Transverse colon (tissue), 3 donors: ENCODE data around the gene SEC14L2.

ENCODE experiments used
- EP300 ChIP-seq: sonication (generic); formaldehyde crosslinking; IDR thresholded peaks from one replicate; pipeline ENCODE4 v1.6.1; 2017; ENCODE audit warnings: antibody characterized with exemption, low read depth
- TF ChIP-seq, protein P1 (sequence below), 5 experiments: fragments of 200-600 bp in 3 of 5; fragments of 450-650 bp in 2 of 5; sonication (generic) in 3 of 5; IDR thresholded peaks; 1 replicate in 2 of 5; 2 replicates in 3 of 5; pipeline ENCODE4 v1.5.1; 2016 to 2017; ENCODE audit warnings: antibody characterized with exemption in 5 of 5, inconsistent platforms in 3 of 5, mild to moderate bottlenecking in 2 of 5, moderate library complexity in 1 of 5

DNA sequence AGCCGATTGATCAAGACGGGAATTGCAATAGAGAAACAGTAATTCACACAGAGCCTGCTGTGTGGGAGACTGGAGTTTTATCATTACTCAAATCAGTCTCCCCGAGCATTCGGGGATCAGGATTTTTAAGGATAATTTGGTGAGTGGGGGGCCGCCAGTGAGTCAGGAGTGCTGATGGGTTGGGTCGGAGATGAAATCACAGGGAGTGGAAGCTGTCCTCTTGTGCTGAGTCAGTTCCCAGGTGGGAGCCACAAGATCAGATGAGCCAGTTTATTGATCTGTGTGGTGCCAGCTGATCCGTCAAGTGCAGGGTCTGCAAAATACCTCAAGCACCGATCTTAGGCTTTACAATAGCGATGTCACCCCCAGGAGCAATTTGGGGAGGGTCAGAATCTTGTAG is 44.3 kb downstream of the SEC14L2 start:
- TF ChIP-seq, protein P1, sequence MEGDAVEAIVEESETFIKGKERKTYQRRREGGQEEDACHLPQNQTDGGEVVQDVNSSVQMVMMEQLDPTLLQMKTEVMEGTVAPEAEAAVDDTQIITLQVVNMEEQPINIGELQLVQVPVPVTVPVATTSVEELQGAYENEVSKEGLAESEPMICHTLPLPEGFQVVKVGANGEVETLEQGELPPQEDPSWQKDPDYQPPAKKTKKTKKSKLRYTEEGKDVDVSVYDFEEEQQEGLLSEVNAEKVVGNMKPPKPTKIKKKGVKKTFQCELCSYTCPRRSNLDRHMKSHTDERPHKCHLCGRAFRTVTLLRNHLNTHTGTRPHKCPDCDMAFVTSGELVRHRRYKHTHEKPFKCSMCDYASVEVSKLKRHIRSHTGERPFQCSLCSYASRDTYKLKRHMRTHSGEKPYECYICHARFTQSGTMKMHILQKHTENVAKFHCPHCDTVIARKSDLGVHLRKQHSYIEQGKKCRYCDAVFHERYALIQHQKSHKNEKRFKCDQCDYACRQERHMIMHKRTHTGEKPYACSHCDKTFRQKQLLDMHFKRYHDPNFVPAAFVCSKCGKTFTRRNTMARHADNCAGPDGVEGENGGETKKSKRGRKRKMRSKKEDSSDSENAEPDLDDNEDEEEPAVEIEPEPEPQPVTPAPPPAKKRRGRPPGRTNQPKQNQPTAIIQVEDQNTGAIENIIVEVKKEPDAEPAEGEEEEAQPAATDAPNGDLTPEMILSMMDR (IDR thresholded peaks at IDR 0.05): no peak
- no peak for TF ChIP-seq EP300
